ENCODE results near the gene COL19A1.

DNA sequence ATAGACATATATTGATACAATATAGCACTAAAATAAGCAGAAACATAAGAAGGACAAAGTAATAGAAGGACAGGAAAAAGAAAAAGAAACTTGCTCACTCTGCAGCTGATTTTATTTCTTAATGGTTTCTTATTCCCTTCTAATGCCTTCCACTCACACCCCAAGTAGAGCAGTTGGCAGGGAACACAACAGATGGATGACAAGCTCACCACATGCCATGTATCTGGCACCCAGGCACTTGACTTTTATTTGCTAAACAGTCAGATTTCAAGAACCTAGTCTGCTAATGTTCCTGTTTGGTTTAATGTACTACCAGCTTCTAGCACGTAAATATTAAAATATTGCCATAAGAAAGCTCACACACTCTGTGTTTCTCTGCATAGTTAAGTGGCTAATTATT lies 87.1 kb downstream of the COL19A1 start:
- TF ChIP-seq, protein P1, sequence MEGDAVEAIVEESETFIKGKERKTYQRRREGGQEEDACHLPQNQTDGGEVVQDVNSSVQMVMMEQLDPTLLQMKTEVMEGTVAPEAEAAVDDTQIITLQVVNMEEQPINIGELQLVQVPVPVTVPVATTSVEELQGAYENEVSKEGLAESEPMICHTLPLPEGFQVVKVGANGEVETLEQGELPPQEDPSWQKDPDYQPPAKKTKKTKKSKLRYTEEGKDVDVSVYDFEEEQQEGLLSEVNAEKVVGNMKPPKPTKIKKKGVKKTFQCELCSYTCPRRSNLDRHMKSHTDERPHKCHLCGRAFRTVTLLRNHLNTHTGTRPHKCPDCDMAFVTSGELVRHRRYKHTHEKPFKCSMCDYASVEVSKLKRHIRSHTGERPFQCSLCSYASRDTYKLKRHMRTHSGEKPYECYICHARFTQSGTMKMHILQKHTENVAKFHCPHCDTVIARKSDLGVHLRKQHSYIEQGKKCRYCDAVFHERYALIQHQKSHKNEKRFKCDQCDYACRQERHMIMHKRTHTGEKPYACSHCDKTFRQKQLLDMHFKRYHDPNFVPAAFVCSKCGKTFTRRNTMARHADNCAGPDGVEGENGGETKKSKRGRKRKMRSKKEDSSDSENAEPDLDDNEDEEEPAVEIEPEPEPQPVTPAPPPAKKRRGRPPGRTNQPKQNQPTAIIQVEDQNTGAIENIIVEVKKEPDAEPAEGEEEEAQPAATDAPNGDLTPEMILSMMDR (IDR thresholded peaks at IDR 0.05), result no peak
- TF ChIP-seq ZFX (IDR thresholded peaks at IDR 0.05; ENCODE audit: borderline replicate concordance), result no peak
